Measurements from ENCODE around the gene ARHGEF6.

Gene ARHGEF6

GRCh38 chrX:136620780-136621179 lies 160.0 kb downstream of the ARHGEF6 start:
- Mint-ChIP-seq H3K4me1 (peaks cover 90% of the 10 kb centered on the region), H3K27me3 (peaks cover 2% of the 10 kb centered on the region), H3K27ac (peak overlapping the region; percentile 88), H3K36me3 (ENCODE audit: low read depth) (no peaks in the 10 kb centered on the region), H3K9me3 (no peaks in the 10 kb centered on the region), H3K4me3 (peak overlapping the region; percentile 6)
- ATAC-seq: no peak
- DNase-seq: no peak

DNA sequence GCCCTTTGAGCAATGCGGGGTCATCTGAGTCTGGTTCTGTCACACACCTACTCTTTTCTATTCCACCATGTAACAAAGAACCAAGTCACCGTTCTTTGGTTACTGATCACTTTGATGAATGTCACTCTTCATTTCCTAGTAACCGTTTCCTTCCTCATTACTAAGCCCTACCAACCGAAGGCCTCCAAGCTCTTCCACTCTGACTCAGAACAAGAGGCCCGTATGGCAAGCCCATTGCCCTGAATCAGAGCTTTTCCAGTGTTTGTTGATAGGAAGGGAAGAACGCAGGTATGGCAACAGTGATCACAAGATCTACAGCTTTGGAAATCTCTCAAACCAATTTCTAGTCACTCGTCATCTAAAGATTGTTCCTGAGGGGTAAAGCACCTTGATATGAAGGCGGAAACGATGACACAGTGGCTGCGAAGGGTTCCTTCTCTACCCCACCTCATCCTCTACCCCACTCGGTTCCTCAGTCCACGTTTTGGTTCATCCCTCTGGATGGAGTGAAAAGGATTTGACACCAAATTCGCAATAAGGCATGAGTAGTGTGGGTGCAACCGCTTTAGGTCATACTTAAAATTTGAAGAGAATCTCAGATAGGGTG lies 160.7 kb downstream of the ARHGEF6 start:
- peak; percentile 69 for ATAC-seq
- Mint-ChIP-seq H3K27me3 (peaks cover 2% of the 10 kb centered on the region), H3K36me3 (ENCODE audit: low read depth) (no peaks in the 10 kb centered on the region), H3K4me3 (peak overlapping the region; percentile 6), H3K4me1 (peaks cover 83% of the 10 kb centered on the region), H3K27ac (peak overlapping the region; percentile 88), H3K9me3 (no peaks in the 10 kb centered on the region)
- DNase-seq: peak; percentile 28

GRCh38 chrX:136616987-136617685 lies 163.6 kb downstream of the ARHGEF6 start:
- ATAC-seq (peak; percentile 84), DNase-seq (no peak)
- no peaks in the 10 kb centered on the region for H3K27me3 Mint-ChIP-seq
- H3K4me3 Mint-ChIP-seq: peak overlapping the region; percentile 43
- H3K9me3 Mint-ChIP-seq: no peaks in the 10 kb centered on the region
- peaks cover 61% of the 10 kb centered on the region for H3K4me1 Mint-ChIP-seq
- H3K36me3 Mint-ChIP-seq (ENCODE audit: low read depth): no peaks in the 10 kb centered on the region
- peak overlapping the region; percentile 81 for H3K27ac Mint-ChIP-seq

All from activated naive CD8-positive, alpha-beta T cell treated with anti-CD3 and anti-CD28 coated beads, Interleukin-2, amount 50 U/mL, for 24 hours (primary cell).